ENCODE data around the gene TENM4.

GRCh38 chr11:78786746-78787145 is 654.1 kb downstream of the TENM4 start:
- TF ChIP-seq CTCF (IDR thresholded peaks at IDR 0.05 in 2 of 3, conservative IDR thresholded peaks at IDR 0.05 in 1 of 3; ENCODE audit: control insufficient read depth in 2 of 3, extremely low read depth in 1 of 3, insufficient read depth in 1 of 3, low read depth in 3 of 3, low read length in 3 of 3) (no peak), HDAC2 (IDR thresholded peaks at IDR 0.05) (no peak), SRF (IDR thresholded peaks at IDR 0.05; ENCODE audit: low read depth in 2 of 2, low read length in 2 of 2) (no peak), NFIC (IDR thresholded peaks at IDR 0.05; ENCODE audit: low read depth, low read length) (no peak), EGR1 (IDR thresholded peaks at IDR 0.05; ENCODE audit: borderline replicate concordance in 1 of 2, low read depth in 2 of 2, low read length in 2 of 2) (no peak), E2F4 (IDR thresholded peaks at IDR 0.05; ENCODE audit: low read depth, low read length) (no peak), GATAD2B (conservative IDR thresholded peaks at IDR 0.05; ENCODE audit: low read depth) (no peak), BACH1 (IDR thresholded peaks at IDR 0.05; ENCODE audit: borderline replicate concordance) (no peak), JUND (IDR thresholded peaks at IDR 0.05; ENCODE audit: low read depth, low read length) (no peak), CBX3 (IDR thresholded peaks at IDR 0.05; ENCODE audit: borderline replicate concordance, low read depth) (no peak), RBBP5 (conservative IDR thresholded peaks at IDR 0.05) (no peak), FOXM1 (IDR thresholded peaks at IDR 0.05; ENCODE audit: low read depth, low read length) (no peak), ZSCAN29 (IDR thresholded peaks at IDR 0.05) (no peak), USF2 (IDR thresholded peaks at IDR 0.05; ENCODE audit: borderline replicate concordance, low read depth, low read length) (no peak)
